IPS-20b (cell line): Measurements from ENCODE around the gene STAB1.

ENCODE experiments used
- H3K27ac ChIP-seq: one replicate; pipeline ENCODE4 v1.5.1; 2013; ENCODE audit warnings: low read length
- H3K27me3 ChIP-seq: 2 replicates; pipeline ENCODE4 v1.6.1; 2013; ENCODE audit warnings: mild to moderate bottlenecking, low read length, inconsistent platforms; ENCODE audit not compliant: insufficient read depth
- H3K36me3 ChIP-seq: 2 replicates; pipeline ENCODE4 v1.6.1; 2013; ENCODE audit warnings: low read depth, mild to moderate bottlenecking, inconsistent platforms, low read length, moderate library complexity; ENCODE audit not compliant: insufficient read depth
- H3K4me1 ChIP-seq: 2 replicates; pipeline ENCODE4 v1.6.1; 2013; ENCODE audit warnings: mild to moderate bottlenecking, control low read depth, inconsistent platforms, low read length, moderate library complexity; ENCODE audit not compliant: insufficient read depth
- H3K4me3 ChIP-seq: 2 replicates; pipeline ENCODE4 v1.5.1; 2013; ENCODE audit warnings: mild to moderate bottlenecking, low read length, inconsistent platforms
- H3K9ac ChIP-seq: 2 replicates; pipeline ENCODE4 v1.6.1; 2013; ENCODE audit warnings: low read depth, mild to moderate bottlenecking, inconsistent platforms, low read length, moderate library complexity
- H3K9me3 ChIP-seq: 2 replicates; pipeline ENCODE4 v1.6.1; 2013; ENCODE audit warnings: mild to moderate bottlenecking, low read depth, low read length, inconsistent platforms; ENCODE audit not compliant: insufficient read depth

The STAB1 gene

DNA sequence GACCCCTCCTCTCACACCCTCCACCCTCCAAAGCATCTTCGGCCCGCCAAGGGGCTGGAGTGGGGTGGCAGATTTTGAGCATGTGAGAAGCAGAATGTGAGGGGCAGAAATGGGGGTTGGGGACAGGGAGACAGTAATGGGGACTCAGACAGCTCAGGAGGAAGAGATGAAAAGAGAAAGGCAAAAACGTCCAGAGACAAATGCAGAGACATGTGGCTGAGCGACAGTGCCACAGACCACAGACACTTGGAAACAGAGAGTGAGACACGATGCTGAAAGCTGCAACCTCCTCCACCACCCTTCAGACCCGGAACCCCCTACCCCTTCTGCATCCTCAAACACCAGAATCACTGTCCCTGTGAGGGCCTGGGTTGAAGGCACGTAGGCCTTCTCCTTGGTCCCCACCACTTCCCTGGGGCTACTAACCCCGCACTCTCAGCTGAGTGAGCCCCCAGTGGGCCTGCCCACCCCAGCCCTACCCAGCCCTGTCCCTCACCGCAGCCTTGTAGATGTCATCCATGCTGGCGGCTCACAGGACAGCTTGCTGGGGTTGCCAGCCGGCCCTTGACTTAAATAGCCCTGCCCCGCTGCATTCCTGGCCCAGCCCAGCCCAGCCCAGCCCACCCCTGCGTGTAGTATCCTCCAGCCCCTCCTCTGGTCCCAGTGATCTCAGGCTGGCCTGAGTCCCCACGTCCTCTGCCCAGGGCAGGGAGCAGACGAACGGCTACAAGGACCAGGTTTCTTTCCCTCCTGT is 41.5 kb upstream of the STAB1 start, which contains the start of gene TNNC1:
Gene TNNC1 (minus strand): TSS at position 546 of the 754 bp plus-strand sequence. CDS start 26 bp downstream, at position 520.
- H3K27me3 ChIP-seq, result no peaks in the 10 kb centered on the region
- peaks cover 9% of the 10 kb centered on the region for H3K4me1 ChIP-seq
- no peaks in the 10 kb centered on the region for H3K9me3 ChIP-seq
- H3K27ac ChIP-seq, result no peak within 1 kb of the TSS
- peak within 1 kb of the TSS; percentile 62; the same call in 1 of the 2 replicates for H3K9ac ChIP-seq
- peak within 1 kb of the TSS; percentile 64; the same call in 1 of the 2 replicates for H3K4me3 ChIP-seq
- H3K36me3 ChIP-seq, result peaks cover 14% of the 10 kb centered on the region

- H3K9ac ChIP-seq, result no peak overlapping the region
- H3K27ac ChIP-seq, result no peak overlapping the region
- H3K4me3 ChIP-seq, result no peak overlapping the region
- H3K27me3 ChIP-seq, result no peaks in the 10 kb centered on the region
- H3K36me3 ChIP-seq, result peaks cover 21% of the 10 kb centered on the region
- no peaks in the 10 kb centered on the region for H3K9me3 ChIP-seq
- peaks cover 9% of the 10 kb centered on the region for H3K4me1 ChIP-seq
Measured at GRCh38 chr3:52454250-52454937, 40.7 kb upstream of the STAB1 start.

- peak overlapping the region; percentile 62; the same call in 1 of the 2 replicates for H3K9ac ChIP-seq
- peak overlapping the region; percentile 64 for H3K4me3 ChIP-seq
- H3K27ac ChIP-seq, result no peak overlapping the region
Measured at GRCh38 chr3:52454938-52455282, 40.2 kb upstream of the STAB1 start.

GRCh38 chr3:52455283-52456168 is 39.6 kb upstream of the STAB1 start, which contains the start of gene NISCH:
Gene NISCH, plus strand, starts transcription at chr3:52455604. Its CDS starts 38 bp downstream, at chr3:52455642.
- Histone ChIP-seq H3K27ac (peak within 1 kb of the TSS; percentile 60), H3K4me1 (peaks cover 2% of the 10 kb centered on the region; the same call in 1 of the 2 replicates), H3K9ac (peak within 1 kb of the TSS; percentile 73), H3K27me3 (no peaks in the 10 kb centered on the region), H3K36me3 (peaks cover 33% of the 10 kb centered on the region), H3K9me3 (no peaks in the 10 kb centered on the region), H3K4me3 (peak within 1 kb of the TSS; percentile 98)

More at GRCh38 chr3:52454938-52455282, 40.2 kb upstream of the STAB1 start:
- Histone ChIP-seq H3K9me3 (no peaks in the 10 kb centered on the region), H3K36me3 (peaks cover 26% of the 10 kb centered on the region), H3K4me1 (peaks cover 6% of the 10 kb centered on the region; the same call in 1 of the 2 replicates), H3K27me3 (no peaks in the 10 kb centered on the region)

GRCh38 chr3:52456169-52456799 is 38.9 kb upstream of the STAB1 start:
- Histone ChIP-seq H3K4me3 (peak overlapping the region; percentile 98), H3K9ac (peak overlapping the region; percentile 73), H3K9me3 (no peaks in the 10 kb centered on the region), H3K4me1 (peaks cover 2% of the 10 kb centered on the region; the same call in 1 of the 2 replicates), H3K36me3 (peaks cover 40% of the 10 kb centered on the region), H3K27ac (peak overlapping the region; percentile 60), H3K27me3 (no peaks in the 10 kb centered on the region)

DNA sequence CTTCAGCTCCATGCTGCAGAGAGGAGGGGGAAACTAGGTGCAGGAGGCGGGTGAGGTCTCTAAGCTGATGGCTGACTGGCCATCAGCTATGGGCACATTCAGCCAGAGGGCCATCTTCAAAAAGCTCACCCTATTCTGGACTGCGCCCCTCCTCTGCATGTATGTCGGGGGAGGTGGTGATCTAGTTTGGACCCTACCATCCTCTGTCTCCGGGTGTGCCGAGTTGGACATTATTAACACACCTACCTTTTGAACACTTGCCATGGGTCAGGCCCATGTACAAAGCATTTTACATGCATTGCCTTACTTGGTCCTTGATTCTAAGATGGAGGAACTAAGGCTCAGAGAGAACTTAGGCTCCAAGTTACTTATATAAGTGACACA is 38.3 kb upstream of the STAB1 start:
- Histone ChIP-seq H3K4me3 (peak overlapping the region; percentile 98), H3K27ac (no peak overlapping the region), H3K9ac (peak overlapping the region; percentile 73; the same call in 1 of the 2 replicates)

DNA sequence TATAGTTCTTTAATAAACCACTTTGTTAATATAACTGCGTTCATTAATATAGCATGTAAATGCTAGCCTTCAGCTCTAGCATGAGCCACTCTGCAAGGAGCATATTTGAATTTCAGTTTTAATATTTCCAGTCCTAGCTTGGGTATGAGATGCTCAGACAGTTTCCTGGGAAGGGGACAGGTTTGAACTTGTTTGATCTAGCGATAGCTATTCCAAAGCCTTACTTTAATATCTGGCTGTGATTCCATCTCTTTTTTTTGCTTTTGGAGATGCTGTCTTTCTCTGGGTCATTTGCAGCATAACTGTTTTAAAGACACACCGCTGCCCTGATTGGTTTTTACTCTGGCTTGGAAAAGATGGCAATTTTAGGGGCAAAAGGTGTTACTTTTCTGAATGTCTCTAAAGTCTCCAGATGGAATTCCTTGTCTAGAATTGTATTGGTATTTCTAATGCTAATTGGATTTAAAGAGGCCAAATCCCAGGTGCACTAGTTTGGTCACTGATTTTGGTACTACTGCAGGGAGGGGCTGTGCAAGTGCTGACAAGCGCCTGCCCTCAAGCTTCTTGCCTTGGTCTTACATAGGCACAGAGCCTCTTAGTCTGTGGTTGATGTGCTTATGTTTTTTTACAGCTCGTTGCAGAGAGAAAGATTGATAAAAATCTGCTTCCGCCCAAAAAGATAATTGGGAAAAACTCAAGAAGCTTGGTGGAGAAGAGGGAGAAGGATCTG is 36.9 kb upstream of the STAB1 start:
- peaks cover 57% of the 10 kb centered on the region for H3K36me3 ChIP-seq
- no peak overlapping the region for H3K9ac ChIP-seq
- H3K27me3 ChIP-seq, result no peaks in the 10 kb centered on the region
- no peak overlapping the region for H3K4me3 ChIP-seq
- H3K9me3 ChIP-seq, result no peaks in the 10 kb centered on the region
- peaks cover 2% of the 10 kb centered on the region; the same call in 1 of the 2 replicates for H3K4me1 ChIP-seq
- H3K27ac ChIP-seq, result no peak overlapping the region

More for the DNA sequence above, 38.3 kb upstream of the STAB1 start:
- H3K9me3 ChIP-seq, result no peaks in the 10 kb centered on the region
- H3K4me1 ChIP-seq, result peaks cover 2% of the 10 kb centered on the region; the same call in 1 of the 2 replicates
- H3K27me3 ChIP-seq, result no peaks in the 10 kb centered on the region
- H3K36me3 ChIP-seq, result peaks cover 43% of the 10 kb centered on the region

- no peaks in the 10 kb centered on the region for H3K9me3 ChIP-seq
- no peak overlapping the region for H3K9ac ChIP-seq
- no peak overlapping the region for H3K27ac ChIP-seq
- peaks cover 62% of the 10 kb centered on the region for H3K36me3 ChIP-seq
- H3K27me3 ChIP-seq, result no peaks in the 10 kb centered on the region
- H3K4me1 ChIP-seq, result peaks cover 2% of the 10 kb centered on the region; the same call in 1 of the 2 replicates
- H3K4me3 ChIP-seq, result no peak overlapping the region
Measured at GRCh38 chr3:52458770-52459545, 36.2 kb upstream of the STAB1 start.

DNA sequence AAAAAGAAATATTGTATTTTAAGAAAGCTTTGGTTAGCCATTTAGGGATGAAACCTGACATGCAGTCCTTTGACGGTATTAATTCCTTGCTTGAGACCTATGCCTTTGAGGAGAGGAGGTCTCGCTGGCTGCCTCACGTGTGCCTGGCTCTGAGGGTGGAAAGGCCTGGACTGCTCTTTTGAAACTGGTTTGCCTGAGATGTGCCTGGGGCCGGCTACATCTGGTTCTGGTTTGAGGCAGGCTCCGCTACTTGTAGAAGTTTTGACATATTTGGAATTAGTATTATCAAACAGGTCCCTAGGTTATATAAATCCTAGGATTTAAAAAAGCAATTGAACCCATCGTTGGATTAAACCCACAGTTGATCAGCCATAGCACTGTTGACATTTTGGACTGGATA is 33.3 kb upstream of the STAB1 start:
- Histone ChIP-seq H3K9ac (no peak overlapping the region), H3K36me3 (peaks cover 88% of the 10 kb centered on the region), H3K27ac (no peak overlapping the region), H3K9me3 (no peaks in the 10 kb centered on the region), H3K4me3 (no peak overlapping the region), H3K4me1 (no peaks in the 10 kb centered on the region), H3K27me3 (no peaks in the 10 kb centered on the region)

DNA sequence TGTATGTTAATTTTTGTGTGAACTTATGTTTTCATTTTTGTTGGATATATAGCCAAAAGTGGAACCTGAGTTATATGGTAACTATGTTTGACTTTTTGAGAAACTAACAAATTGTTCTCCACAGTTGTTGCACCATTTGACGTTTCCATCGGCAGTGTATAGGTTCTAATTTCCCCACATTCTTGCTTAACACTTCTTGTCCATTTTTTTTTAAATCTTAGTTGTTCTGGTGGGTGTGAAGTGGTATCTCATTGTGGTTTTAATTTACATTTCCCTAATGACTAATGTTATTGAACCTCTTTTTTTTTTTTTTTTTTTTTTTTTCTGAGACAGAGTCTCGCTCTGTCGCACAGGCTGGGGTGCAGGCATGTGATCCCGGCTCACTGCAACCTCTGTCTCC is 31.7 kb upstream of the STAB1 start:
- Histone ChIP-seq H3K9me3 (no peaks in the 10 kb centered on the region), H3K9ac (no peak overlapping the region), H3K4me3 (no peak overlapping the region), H3K27me3 (no peaks in the 10 kb centered on the region), H3K27ac (no peak overlapping the region), H3K36me3 (peaks cover 83% of the 10 kb centered on the region), H3K4me1 (no peaks in the 10 kb centered on the region)
